GM19035 (cell line): ENCODE measurements around the gene YIPF5.
A peak's percentile ranks its signal among the peaks of the same experiment; 100 is the strongest.

Source experiments
- ATAC-seq: cut with Tn5 transposase; IDR thresholded peaks from one replicate; pipeline ENCODE4 v1.9.1; 2021; ENCODE audit not compliant: unreplicated experiment

YIPF5 gene

GRCh38 chr5:144170276-144171024, at the start of gene YIPF5, which contains the start of gene KCTD16:
Gene YIPF5 (minus strand): TSS chr5:144170659. CDS start chr5:144169955, 704 bp downstream.
Gene KCTD16 (plus strand): TSS chr5:144170873.
- ATAC-seq: peak; percentile 99

- ATAC-seq: no peak
These were observed 49.4 kb upstream of the YIPF5 start for GRCh38 chr5:144219869-144220268.

- no peak for ATAC-seq
These were observed 40.2 kb upstream of the YIPF5 start for GRCh38 chr5:144210655-144211054.

GRCh38 chr5:144209361-144209760, 38.9 kb upstream of the YIPF5 start:
- no peak for ATAC-seq

GRCh38 chr5:144207875-144208444, 37.5 kb upstream of the YIPF5 start:
- ATAC-seq: no peak

DNA sequence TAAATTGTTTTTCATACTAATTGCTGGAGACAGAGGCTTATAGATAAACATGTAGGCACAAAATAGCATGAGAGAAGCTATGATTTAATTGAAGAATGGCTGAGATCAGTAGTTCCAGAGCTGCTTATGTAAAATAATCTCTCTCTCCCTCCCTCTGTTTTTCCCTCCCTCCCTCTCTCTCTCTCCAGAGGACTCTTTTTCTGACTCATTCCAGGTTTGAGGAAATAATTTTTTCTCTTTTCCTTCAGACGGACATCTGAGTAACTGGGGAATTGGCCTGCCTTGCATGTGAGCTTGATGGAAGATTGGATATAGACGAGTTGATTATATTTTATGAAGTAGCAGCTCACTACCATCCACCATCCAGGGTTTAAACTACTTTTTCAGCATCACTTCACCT, 35.7 kb upstream of the YIPF5 start:
- no peak for ATAC-seq

- ATAC-seq: no peak
These were observed 34.7 kb upstream of the YIPF5 start for GRCh38 chr5:144205141-144205551.

- ATAC-seq: peak; percentile 85
These were observed 33.5 kb upstream of the YIPF5 start for GRCh38 chr5:144203750-144204596.

GRCh38 chr5:144202726-144203125, 32.3 kb upstream of the YIPF5 start:
- ATAC-seq: no peak

- ATAC-seq: no peak
These were observed 31.6 kb upstream of the YIPF5 start for GRCh38 chr5:144202072-144202471.

DNA sequence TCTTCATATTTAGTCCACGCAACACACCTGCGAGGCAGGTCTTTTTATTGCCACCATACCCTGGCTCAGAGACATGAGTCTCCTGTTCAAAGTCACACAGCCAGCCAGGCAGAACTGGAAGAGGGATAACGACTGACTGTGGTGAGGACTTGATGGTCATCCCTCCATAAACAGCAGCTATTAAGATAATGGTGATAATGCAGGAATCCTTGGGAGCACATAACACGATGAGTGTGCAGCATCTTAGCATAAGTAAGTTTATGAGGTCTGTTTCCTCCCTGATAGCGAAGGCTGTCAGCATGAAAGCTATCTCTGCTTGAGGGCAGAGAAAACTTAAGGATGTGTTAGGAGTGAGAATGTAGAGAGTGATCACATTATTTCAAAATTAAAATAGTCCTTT, 31.1 kb upstream of the YIPF5 start:
- ATAC-seq: no peak

DNA sequence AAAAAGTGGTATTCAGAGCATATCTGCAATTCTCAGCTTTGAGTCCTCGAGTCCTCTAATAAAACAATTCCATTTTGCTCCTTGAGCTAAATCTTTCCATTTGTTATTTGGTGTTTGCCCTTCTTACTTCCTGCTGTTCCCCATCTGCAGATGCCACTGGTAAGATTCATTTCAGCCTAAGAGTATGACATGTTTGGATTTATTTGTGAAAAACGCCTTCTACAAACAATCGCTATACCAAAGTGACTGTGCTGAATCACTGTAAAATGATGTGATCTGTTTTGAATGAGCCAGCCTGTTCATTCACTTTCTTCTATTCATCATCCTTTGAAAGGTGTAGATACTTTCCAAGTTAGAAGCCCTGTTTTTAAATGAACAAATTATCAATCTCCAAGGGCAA, 27.9 kb upstream of the YIPF5 start:
- ATAC-seq: no peak

GRCh38 chr5:144196612-144197011, 26.2 kb upstream of the YIPF5 start:
- no peak for ATAC-seq

- ATAC-seq: no peak
These were observed 25.0 kb upstream of the YIPF5 start for GRCh38 chr5:144195448-144195847.

DNA sequence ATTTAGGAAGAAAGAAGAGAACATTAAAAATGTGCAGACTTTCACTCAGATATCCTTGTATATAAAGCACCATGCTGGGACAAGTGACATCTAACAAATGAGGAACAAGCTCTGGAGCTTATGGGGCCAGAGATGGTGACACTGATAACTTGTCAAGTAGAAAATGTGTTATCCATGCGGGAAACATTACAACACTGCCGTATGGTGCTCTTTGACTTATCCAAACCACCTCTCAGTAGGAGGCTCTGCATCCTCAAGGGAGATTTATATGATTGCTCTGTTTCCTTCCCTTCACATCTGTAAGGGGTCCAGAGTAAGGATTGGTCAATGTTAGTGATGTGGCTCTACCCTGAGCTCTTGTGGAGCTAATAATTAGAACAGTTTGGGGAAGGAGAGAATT, 23.7 kb upstream of the YIPF5 start:
- ATAC-seq: no peak

- no peak for ATAC-seq
These were observed 22.2 kb upstream of the YIPF5 start for GRCh38 chr5:144192661-144193060.

- peak; percentile 79 for ATAC-seq
These were observed 21.5 kb upstream of the YIPF5 start for GRCh38 chr5:144191998-144192397.

- ATAC-seq: no peak
These were observed 21.1 kb upstream of the YIPF5 start for GRCh38 chr5:144191531-144191930.

DNA sequence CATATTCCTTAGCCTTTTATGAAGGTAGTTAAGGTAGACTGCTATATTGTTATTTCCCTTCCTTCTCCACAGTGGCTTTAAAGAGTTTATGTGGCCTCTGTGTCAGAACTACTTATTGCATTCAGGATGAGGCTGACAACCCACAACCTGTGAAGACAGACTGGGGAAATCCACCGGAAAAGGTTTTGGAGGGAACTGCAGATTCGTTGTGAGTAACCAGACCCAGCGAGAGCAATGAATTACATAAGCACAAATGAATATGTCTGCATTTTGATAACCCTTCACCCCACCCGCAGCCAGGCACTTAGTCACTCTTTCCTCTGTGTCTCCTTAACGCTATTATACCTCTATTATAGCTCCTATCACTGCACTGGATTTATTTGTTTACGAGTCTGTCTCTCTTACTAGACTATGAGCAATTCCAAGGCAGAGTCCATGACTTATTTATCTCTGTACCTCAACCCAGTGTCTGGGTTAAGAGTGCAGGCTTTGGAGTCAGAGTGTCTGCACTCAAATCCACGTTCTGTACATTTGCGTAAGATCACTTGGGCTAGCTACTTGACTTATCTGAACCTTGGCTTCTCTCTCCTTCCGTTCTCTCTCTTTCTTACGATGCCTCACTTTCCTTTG, 19.5 kb upstream of the YIPF5 start:
- peak; percentile 57 for ATAC-seq

- ATAC-seq: peak; percentile 66
These were observed 17.3 kb upstream of the YIPF5 start for GRCh38 chr5:144187699-144188294.
